PC-3 (cell line): Measurements from ENCODE around the gene DGCR2.

ENCODE experiments used
- EZH2 ChIP-seq: fragments of 300-600 bp; sonication (generic); IDR thresholded peaks from one replicate; pipeline ENCODE4 v1.6.1; 2017; ENCODE audit warnings: antibody characterized with exemption, mild to moderate bottlenecking, low read length; ENCODE audit not compliant: unreplicated experiment
- EZH2phosphoT487 ChIP-seq: fragments of 300-600 bp; sonication (generic); IDR thresholded peaks from 2 replicates; pipeline ENCODE4 v1.6.1; 2018; ENCODE audit warnings: mild to moderate bottlenecking, antibody characterized with exemption, low read length, borderline replicate concordance
- TF ChIP-seq, protein P1 (sequence below): fragments of 300-600 bp; sonication (generic); conservative IDR thresholded peaks from 2 replicates; pipeline ENCODE4 v1.5.1; 2017; ENCODE audit warnings: antibody characterized with exemption, low read depth, mild to moderate bottlenecking, low read length

- TF ChIP-seq, protein P1, sequence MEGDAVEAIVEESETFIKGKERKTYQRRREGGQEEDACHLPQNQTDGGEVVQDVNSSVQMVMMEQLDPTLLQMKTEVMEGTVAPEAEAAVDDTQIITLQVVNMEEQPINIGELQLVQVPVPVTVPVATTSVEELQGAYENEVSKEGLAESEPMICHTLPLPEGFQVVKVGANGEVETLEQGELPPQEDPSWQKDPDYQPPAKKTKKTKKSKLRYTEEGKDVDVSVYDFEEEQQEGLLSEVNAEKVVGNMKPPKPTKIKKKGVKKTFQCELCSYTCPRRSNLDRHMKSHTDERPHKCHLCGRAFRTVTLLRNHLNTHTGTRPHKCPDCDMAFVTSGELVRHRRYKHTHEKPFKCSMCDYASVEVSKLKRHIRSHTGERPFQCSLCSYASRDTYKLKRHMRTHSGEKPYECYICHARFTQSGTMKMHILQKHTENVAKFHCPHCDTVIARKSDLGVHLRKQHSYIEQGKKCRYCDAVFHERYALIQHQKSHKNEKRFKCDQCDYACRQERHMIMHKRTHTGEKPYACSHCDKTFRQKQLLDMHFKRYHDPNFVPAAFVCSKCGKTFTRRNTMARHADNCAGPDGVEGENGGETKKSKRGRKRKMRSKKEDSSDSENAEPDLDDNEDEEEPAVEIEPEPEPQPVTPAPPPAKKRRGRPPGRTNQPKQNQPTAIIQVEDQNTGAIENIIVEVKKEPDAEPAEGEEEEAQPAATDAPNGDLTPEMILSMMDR = no peak
- TF ChIP-seq EZH2phosphoT487 = no peak
- no peak for TF ChIP-seq EZH2
Measured at GRCh38 chr22:19125011-19125410, 2.8 kb upstream of the DGCR2 start.
